ENCODE measurements around the gene MAP1B. TPM values are rescaled to one million over a fixed set of nuclear protein-coding genes. Genes with fewer than 3 reads are reported as not detected.

MAP1B gene
- total RNA-seq, 2 experiments from 2014 or later = 0.13 to 0.40 TPM

DNA sequence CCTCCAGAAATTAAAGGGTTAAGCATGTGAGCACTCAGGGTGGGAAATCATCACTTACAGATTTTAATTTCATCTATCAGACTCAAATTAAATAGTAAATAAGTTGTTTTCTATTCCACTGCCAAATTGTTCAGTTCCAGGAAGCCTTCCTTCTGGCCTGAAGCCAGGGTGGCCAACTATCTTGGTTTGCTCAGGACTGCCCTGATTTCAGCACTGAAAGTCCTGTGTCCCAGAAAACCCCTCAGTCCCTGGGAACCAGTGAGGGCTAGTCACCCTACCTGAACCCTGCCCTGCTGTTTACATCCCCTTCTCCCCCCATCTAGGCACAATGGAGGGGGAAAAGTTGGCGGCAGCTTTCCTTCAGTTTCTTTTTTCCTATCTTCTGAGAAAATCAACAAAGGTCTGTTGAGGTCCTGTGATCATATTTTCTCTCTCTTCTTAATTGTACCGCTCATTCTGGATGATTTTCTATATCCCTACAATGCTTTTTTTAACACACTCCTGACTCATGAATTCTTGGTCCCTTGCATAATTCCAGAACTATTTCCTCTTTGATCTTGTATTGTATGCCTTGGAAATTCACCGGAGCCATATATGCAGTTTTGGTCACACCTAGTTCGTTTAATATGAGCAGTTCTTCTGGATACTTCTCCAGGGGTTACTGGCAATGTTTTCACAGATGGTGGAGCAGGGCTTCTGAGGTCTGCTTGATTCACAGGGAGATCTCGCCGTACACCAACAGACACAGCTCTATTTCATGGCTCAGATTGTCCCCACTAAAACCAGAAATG lies 103.8 kb downstream of the MAP1B start:
- POLR2A ChIA-PET = no interaction called here
- CTCF ChIA-PET = no interaction called here

DNA sequence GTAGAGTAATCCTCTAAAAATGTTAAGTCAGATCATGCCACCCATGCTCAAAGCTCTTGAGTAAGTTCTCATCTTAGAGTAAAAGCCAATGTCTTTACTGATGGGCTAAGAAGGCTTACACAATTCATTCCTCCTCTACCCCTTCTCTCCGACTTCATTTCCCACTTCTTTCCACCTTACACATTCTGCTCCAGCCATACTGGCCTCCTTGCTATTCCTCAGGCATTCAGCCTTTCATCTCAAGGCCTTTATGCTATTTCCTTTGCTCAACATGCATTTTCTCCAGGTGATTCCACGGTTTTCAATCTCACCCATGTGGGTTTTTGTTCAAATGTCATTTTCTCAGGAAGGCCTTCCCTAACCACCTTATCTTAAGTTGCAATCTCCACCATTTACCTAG lies 104.9 kb downstream of the MAP1B start:
- CTCF ChIA-PET = no interaction called here
- POLR2A ChIA-PET = no interaction called here

DNA sequence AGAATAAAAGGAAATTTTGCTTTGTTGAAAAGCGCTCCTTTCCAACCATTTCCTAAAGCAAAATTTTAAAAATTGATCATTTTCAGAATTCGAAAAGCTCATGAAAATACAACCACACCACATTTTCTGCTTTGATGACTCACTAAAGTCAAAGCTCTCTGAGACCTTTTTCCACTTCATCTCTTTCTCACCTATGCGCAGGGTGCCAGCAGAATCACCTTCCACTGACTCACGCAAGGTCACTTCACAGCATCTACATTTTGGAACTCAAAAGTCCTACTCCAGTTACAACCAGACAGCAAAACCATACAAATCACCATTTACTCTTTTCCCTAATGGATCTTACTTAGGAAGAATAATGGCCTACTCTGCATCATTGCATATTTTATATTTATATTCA lies 106.2 kb downstream of the MAP1B start:
- CTCF ChIA-PET = no interaction called here
- POLR2A ChIA-PET = no interaction called here

DNA sequence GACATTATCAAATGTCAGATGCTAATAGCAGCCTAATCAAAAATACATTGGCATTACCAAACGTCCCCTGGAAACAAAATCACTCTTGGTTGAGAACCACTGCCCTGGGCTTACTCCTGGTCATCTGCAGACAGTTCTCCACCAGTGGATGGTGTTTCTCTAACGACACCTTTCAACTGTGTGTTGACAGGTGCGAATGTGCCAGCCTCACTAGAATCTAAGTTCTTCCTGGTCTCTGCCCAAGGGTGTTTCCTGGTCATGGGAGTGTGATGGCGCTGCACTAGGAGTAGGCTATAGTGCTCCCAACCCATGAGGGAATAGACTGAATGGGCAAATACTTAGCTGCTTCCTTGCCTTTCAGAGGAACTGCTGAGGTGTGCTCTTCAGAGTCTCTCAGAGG lies 106.9 kb downstream of the MAP1B start:
- ChIA-PET CTCF (no interaction called here), POLR2A (no interaction called here)

DNA sequence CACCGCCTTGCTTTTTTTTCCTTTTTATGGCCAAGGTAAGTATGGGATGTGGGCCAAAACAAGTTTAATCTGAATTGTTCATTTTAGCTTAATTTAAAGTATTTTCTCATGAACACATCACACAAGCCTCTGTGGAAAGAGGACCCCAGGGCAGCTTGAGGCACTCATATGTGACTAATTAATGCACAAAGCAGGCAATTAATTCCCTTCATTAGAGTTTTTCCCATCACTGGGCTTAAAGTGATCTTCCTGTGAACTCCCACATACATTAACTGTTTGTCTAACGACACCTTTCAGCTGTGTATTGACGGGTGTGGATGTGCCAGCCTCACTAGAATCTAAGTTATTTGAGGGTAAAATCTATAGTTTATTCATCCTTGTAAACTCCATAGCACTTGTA lies 109.5 kb downstream of the MAP1B start:
- ChIA-PET CTCF (no interaction called here), POLR2A (no interaction called here)

DNA sequence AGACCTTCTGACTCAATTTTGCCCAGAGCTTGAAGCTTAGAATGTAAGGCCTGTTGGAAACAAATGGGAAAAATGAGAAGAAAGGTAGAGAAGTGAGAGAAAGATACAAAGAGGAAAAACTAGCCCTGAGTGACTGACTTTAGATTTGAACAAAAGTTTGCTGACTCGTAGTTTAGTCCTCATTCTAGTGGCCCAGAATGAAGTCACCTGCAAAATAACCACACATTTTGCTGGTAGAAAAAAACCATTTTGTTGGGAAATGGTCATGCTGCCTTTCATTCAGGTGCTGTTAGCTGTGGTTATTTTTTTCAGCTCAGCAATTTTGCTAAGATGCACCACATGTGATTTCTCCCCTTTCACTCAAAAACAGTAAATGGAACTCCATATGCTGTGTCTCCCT lies 113.8 kb downstream of the MAP1B start:
- CTCF ChIA-PET = no interaction called here
- POLR2A ChIA-PET = no interaction called here

DNA sequence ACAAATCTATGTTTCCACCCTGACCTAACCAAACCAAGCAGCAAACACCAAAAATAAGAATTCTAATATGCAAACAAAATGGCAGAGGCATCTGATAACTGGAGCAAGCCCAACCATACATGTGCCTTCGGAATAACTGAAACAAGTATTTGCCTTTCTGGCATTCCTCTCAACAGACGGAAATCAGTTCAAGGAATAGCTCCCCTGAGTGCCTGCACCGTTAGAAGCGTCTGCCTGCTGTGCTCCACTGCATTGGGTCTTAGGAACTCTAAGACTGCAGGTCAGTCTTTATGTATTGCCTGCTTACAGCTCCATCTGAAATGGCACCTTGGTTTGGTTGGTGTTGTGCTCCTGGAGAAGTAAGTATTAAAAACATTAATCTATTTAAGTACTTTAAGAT lies 114.3 kb downstream of the MAP1B start:
- POLR2A ChIA-PET = no interaction called here
- CTCF ChIA-PET = no interaction called here

DNA sequence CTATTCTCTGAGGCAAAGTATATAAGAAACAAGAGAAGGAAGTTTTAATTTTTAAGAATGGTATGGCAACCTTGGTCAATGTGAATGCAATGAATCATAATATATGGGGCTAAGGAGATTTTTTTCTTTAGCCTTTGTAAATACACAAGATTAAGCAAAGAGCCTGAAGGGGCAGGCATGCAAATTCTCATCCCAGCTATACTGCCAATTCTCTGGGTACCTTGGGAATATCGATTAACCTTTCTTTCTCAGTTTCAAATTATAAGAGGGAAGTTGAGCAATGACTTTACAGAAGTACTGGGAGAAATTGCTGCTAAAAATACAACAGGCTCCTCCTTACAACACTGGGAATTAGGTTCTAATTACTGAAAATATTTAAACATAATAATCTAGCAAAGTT lies 115.2 kb downstream of the MAP1B start:
- ChIA-PET CTCF (no interaction called here), POLR2A (no interaction called here)

DNA sequence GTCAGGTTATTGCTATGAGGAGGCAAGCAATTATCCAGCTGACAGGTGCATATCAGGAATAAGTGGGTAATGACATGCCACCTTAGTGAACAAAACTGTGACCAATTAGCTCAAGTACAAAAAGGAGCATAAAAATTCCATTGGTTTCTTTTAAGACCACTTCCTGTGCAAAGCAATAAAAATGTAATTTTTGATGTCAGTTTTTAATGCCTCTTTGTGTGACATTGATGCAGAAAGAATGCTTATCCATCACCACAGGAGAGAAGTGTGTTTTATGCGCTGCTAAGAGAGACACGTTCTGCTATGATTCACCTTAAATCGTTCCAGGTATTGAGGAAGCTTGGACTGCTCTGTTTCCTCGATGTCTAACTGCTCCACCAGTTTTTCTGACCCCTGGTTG lies 116.1 kb downstream of the MAP1B start:
- ChIA-PET CTCF (no interaction called here), POLR2A (no interaction called here)

DNA sequence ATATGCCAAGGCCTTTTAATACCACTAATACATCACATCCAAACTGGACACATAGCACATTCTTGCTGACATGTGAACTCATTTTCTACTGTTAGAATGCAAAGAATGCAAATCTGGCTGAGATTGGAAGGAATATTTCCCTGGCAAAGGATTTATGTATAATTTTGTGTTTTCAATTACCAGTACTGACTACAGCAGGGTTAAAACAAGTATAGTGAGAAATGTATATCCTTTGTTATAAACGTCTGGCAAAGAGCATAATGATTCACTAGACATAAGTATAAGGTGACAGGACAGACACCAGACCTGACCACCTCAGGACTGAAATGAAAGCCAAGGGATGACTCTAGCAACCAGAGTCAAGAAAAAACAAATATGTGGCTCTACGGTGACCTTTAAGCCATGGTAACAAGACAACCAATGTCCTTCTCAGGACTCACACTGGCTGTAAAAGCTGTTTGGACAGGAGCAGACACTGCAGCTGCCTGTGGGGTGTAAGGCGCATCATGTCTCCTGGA lies 117.7 kb downstream of the MAP1B start:
- ChIA-PET CTCF (no interaction called here), POLR2A (no interaction called here)

DNA sequence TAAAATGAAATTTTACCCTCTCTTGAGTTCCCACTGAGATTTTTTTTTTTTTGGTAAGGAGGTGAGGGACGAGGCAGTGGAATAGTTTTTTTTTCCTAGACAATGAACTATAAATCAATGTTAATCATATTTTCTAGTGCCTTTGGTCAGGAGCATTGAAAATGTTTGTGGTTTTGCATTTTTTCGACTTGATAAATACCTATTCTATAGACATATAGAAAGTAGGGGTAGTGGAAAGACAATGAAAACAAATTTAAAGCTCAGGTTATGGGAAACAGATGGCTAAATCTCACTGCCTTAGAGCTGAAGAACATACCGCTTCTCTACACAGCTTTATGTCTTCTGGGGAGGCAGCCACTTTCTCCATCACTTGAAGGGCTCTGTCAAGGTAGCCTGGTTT lies 118.5 kb downstream of the MAP1B start:
- ChIA-PET CTCF (no interaction called here), POLR2A (no interaction called here)

DNA sequence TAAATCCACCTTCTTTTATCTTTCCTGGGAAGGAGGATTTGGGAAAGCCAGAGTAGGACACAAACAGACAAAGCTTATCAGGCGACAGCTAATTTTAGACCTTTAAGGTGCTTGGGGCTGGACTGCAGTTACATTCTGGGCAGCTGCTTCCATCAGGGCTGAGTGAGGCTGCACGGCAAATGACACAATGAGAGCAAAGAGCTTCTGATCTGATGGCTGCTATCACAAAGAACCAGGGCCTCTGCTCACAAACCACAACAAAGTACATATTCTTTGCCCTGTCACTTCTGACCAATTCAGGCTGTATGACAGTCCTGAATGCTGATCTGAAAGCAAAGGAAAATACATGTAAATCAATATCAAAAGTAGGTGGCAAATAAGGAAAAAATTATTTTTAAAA lies 119.7 kb downstream of the MAP1B start:
- ChIA-PET CTCF (no interaction called here), POLR2A (no interaction called here)

DNA sequence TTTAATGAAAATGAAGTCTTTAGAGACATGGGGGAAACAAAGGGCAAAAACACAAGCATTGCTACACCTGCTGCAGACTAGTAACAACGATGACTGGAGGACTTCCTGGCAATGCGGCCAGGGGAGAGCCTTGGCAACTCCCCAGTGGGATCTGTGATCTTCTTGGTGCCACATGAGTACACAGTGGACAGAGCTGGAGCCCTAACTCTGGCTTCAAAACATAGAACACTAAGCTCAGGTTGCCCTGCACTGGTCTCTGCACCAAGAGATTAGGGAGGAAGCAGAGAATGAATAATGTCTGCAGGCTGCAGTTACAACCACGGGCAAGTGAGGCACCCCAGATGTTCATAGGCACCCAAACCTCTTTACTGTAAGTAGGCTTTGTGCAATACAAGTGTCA lies 121.7 kb downstream of the MAP1B start:
- POLR2A ChIA-PET = no interaction called here
- CTCF ChIA-PET = no interaction called here

DNA sequence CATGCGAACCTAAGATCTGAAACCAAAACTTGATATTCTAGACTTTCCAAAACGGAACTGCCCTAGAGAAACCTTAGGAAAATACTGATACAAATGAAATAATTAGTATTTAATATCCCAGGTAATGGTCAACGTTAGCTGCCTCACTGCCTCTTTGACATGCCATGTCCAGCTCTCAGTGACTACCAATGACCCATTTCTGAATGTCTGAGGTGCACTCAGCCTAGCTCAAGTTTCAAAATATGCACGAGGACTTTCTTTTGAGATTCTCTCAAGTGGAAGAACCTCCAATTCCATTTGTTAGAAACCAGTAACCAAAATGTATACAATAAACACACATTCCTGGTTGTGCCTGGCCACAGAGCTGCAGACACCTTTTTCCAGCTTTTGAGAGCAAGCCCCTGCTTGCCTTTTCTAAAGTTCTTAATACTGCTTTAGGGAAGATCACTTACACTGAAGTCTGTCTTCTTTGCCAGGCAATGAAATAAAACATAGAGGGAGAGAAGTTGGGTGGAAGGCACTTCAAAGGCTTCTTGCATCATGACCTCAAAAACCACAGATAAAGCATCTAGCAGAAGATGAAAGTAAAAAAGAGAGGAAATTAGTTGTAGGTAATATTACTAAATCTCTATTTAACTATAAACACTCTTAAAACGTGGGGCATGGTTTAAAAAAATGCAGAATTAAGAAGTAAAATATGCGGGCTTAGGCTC lies 124.9 kb downstream of the MAP1B start:
- CTCF ChIA-PET = no interaction called here

DNA sequence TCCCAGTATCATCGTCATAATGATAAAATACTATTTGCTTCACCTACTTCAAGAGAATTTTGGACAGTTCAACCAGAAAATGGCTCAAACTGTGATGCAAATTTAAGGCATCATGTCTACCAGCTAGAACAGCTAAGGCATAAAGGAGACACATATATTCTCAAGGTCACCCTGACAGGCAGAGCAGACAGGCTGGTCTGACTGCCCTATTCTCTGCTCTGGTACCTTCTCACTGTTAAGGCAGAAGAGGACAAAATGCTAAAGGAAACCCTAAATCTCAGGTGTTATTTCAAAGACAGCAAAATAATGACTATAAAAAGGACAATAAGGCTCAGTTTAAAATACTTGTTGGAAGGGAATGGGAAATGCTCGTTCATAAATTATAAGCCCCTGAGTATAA lies 125.6 kb downstream of the MAP1B start:
- ChIA-PET CTCF (no interaction called here), POLR2A (no interaction called here)

More for the DNA sequence above, 124.9 kb downstream of the MAP1B start:
- POLR2A ChIA-PET = no interaction called here

DNA sequence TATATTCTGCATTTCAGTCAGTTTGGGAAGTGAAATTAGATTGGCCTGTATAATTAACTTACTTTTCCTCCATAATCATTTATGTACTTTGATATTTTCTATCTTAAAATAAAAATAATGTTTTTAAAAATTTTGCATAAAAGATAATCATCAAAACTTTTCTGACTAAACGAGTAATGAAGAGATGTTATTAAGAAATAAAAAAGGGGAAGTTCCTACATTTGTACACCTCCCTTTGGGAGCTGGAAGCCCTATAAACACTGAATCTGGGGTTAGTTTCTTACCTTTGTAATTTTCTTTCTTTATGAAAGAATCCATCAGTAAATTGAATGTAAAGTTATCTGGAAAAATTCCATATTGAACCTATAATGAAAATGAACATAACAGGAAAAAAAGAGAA lies 126.6 kb downstream of the MAP1B start:
- ChIA-PET POLR2A (interaction anchor here (1.2 kb wide), 1 partner anchor 141 kb away, joined by 3 read pairs; no protein-coding TSS in a partner anchor), CTCF (interaction anchor here (1.3 kb wide), 1 partner anchor 40 kb away, joined by 5 read pairs; no protein-coding TSS in a partner anchor)

DNA sequence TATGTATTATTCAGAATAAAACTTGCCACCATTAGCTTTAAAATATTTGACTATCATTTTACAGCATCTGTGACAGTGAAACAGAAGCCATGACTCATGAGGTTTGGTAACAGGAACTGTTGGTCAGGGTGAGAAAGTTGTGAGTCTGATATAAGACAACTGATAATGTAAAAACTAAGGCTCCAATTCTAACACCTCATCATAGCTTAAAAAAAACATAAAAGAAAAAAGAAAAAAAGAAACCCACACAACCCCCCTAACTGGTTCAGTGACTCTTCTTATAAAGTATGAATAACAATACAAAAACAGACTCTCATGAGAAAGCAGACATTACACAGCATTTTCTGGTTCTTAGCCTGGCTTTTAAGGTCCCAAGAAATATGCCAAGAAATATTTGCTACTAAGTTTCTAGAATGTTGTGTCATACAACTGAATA lies 127.0 kb downstream of the MAP1B start:
- POLR2A ChIA-PET = interaction anchor here (1.2 kb wide), 1 partner anchor 141 kb away, joined by 3 read pairs; no protein-coding TSS in a partner anchor
- CTCF ChIA-PET = interaction anchor here (1.3 kb wide), 1 partner anchor 40 kb away, joined by 5 read pairs; no protein-coding TSS in a partner anchor

DNA sequence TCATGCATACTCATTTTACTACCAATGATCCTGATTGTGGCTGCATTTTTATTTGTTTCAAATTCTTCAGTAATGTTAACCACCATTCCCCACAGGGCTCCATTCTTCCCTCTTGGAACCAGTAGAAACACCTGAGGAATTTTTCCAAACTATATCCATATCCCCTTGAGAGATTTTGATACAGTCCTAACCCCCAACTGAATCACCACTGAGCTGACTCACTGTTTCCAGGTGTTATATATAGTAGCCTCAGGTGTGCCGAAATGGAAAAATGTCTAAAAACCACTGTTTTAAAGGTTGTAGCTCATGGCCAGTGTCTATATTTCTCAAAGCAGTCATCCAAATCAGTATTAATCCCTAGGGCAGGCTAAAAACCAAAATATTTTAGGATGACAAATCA lies 127.6 kb downstream of the MAP1B start:
- ChIA-PET POLR2A (interaction anchor here (1.2 kb wide), 1 partner anchor 142 kb away, joined by 3 read pairs; no protein-coding TSS in a partner anchor), CTCF (no interaction called here)

DNA sequence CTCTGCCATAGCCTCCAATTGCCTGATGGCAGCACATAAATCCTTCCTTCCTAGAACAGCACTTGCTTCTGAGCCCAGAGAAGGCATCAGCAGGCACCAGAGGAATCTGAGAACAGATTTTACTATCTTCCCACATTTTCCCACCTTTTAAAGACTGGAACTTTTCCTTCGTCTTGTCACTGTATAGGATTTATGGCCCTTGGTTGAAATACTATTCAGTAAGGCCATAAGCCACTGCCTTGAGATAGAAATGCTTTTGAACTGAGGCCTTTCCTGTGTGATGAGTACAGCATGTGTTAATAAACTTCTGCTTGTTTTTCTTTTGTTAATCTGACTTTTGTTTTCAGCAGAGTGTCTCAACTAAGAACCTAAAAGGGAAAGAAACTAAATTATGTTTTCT lies 128.4 kb downstream of the MAP1B start:
- ChIA-PET CTCF (no interaction called here), POLR2A (no interaction called here)

DNA sequence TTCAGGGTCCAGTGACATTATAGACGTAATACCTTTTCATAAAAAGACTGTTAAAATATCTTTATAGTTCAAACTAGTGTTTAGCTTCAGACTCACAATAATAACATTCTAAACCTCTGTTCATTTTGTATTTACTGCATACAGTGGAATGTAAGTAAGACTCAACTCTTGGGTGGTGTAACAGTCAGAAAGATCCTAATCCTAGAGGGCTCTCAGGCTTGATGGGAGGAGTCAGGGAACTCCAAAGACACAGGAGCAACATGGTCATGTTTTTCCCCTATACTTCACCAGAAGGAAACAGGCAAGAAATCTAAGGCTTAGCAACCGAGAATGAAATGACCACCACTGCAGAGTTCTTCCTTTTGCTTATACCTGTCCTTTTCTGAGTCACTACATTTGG lies 130.1 kb downstream of the MAP1B start:
- ChIA-PET CTCF (interaction anchor here (1.4 kb wide), 1 partner anchor 32 kb away, joined by 3 read pairs; no protein-coding TSS in a partner anchor), POLR2A (no interaction called here)

DNA sequence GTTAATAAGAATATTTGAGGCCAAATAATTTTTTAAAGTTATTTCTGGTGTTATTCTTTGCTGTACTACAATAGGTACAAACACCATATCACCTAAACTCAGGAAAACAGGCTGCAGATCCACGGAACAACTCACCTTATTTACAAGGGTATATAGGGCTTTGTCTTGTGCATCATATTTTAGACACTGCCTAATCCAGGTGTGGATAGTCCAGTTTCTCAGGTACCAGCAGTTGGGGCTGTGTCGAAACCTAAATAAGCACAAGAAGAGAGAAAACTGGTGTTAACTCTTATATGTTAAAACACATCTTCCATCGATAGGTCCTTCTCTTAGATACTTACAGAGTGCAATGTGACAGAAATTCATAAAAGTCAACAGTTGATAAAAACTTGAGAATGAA lies 130.6 kb downstream of the MAP1B start:
- ChIA-PET CTCF (interaction anchor here (1.4 kb wide), 1 partner anchor 32 kb away, joined by 3 read pairs; no protein-coding TSS in a partner anchor), POLR2A (no interaction called here)

All from activated CD8-positive, alpha-beta memory T cell treated with anti-CD3 and anti-CD28 coated beads for 36 hours (primary cell).